SK-N-SH (cell line): ENCODE data around the gene SLC26A11. TPM values are rescaled to one million over a fixed set of nuclear protein-coding genes. Genes with fewer than 3 reads are reported as not detected.

Experiments used
- CTCF ChIA-PET: fragments of 300-600, 350-600 bp; formaldehyde crosslinking; extraction: SDS; loops from one replicate; lab custom pipeline; 2021; lab: Yijun Ruan, JAX
- POLR2A ChIA-PET: fragments of 350-600 bp; sonication (Branson Sonifier 250); formaldehyde crosslinking; extraction: SDS; loops from one replicate; lab custom pipeline; 2020; ENCODE audit warnings: antibody characterized with exemption, inconsistent platforms; lab: Yijun Ruan, JAX
- DNase-seq: peaks from one replicate; pipeline ENCODE4 v3.0.0; 2012
- H2AFZ ChIP-seq: fragments of 200-600 bp; sonication (generic); 2 replicates; pipeline ENCODE4 v1.8.1; 2016; ENCODE audit warnings: antibody characterized with exemption, mild to moderate bottlenecking, low read depth
- H3F3A ChIP-seq: fragments of 200-600 bp; sonication (generic); replicated peaks from 2 replicates; pipeline ENCODE3; 2016; ENCODE audit warnings: antibody characterized with exemption, mild to moderate bottlenecking; ENCODE audit not compliant: insufficient read depth
- H3K27ac ChIP-seq, 2 experiments: fragments of 200-500 bp in 1 of 2; fragments of 200-600 bp in 1 of 2; sonication (Bioruptor generic) in 1 of 2; sonication (generic), shearing (Covaris generic) in 1 of 2; 2 replicates each; pipeline versions ENCODE4 v1.5.1 to v1.6.1; 2014 to 2016; ENCODE audit warnings: low read depth in 2 of 2, inconsistent platforms in 1 of 2, low read length in 1 of 2, mild to moderate bottlenecking in 1 of 2, mixed read lengths in 1 of 2
- H3K27me3 ChIP-seq: fragments of 200-600 bp; sonication (generic), shearing (Covaris generic); 2 replicates; pipeline ENCODE4 v1.6.1; 2016; ENCODE audit warnings: mixed run types; ENCODE audit not compliant: insufficient read depth
- H3K36me3 ChIP-seq, 2 experiments: fragments of 200-500 bp in 1 of 2; fragments of 200-600 bp in 1 of 2; sonication (Bioruptor generic) in 1 of 2; sonication (generic) in 1 of 2; replicated peaks in 1 of 2; 2 replicates each; pipeline versions ENCODE3 to v1.5.1; 2014 to 2016; ENCODE audit warnings: low read length in 1 of 2, mild to moderate bottlenecking in 1 of 2; ENCODE audit not compliant: insufficient read depth in 2 of 2, control insufficient read depth in 1 of 2
- H3K4me1 ChIP-seq, 2 experiments: fragments of 200-500 bp in 1 of 2; fragments of 200-600 bp in 1 of 2; sonication (Bioruptor generic) in 1 of 2; sonication (generic), shearing (Covaris generic) in 1 of 2; 2 replicates each; pipeline versions ENCODE4 v1.5.1 to v1.6.1; 2014 to 2016; ENCODE audit warnings: low read depth in 1 of 2, low read length in 1 of 2, mixed run types in 1 of 2; ENCODE audit not compliant: insufficient read depth in 2 of 2, control insufficient read depth in 1 of 2
- H3K4me2 ChIP-seq: fragments of 200-600 bp; sonication (generic), shearing (Covaris generic); 2 replicates; pipeline ENCODE4 v1.6.1; 2017; ENCODE audit warnings: mixed run types
- H3K4me3 ChIP-seq, 2 experiments: fragments of 200-500 bp in 1 of 2; fragments of 200-600 bp in 1 of 2; sonication (Bioruptor generic) in 1 of 2; sonication (generic), shearing (Covaris generic) in 1 of 2; 2 replicates each; pipeline versions ENCODE4 v1.5.1 to v1.8.1; 2014 to 2016; ENCODE audit warnings: low read depth in 2 of 2, inconsistent platforms in 1 of 2, low read length in 1 of 2, mild to moderate bottlenecking in 1 of 2, mixed read lengths in 1 of 2, moderate library complexity in 1 of 2
- H3K79me2 ChIP-seq: fragments of 200-600 bp; sonication (generic); 2 replicates; pipeline ENCODE4 v1.8.1; 2017; ENCODE audit warnings: mild to moderate bottlenecking; ENCODE audit not compliant: insufficient read depth
- H3K9ac ChIP-seq: fragments of 200-600 bp; sonication (generic); 2 replicates; pipeline ENCODE4 v1.6.1; 2017; ENCODE audit warnings: mixed run types
- H3K9me2 ChIP-seq: fragments of 200-600 bp; sonication (generic); 2 replicates; pipeline ENCODE4 v1.6.1; 2017; ENCODE audit warnings: mixed run types
- H3K9me3 ChIP-seq: fragments of 200-600 bp; sonication (generic); 2 replicates; pipeline ENCODE4 v1.6.1; 2017; ENCODE audit warnings: mixed run types, mild to moderate bottlenecking, moderate library complexity
- H4K20me1 ChIP-seq: fragments of 200-600 bp; sonication (generic); 2 replicates; pipeline ENCODE4 v1.6.1; 2017; ENCODE audit warnings: mild to moderate bottlenecking, mixed run types; ENCODE audit not compliant: insufficient read depth
- CHD2 ChIP-seq: fragments of 150-350 bp; IDR thresholded peaks from 2 replicates; pipeline ENCODE4 v1.6.1; 2018; ENCODE audit warnings: low read length; ENCODE audit not compliant: partially characterized antibody
- EZH2phosphoT487 ChIP-seq: fragments of 200-600 bp; sonication (generic); IDR thresholded peaks from 2 replicates; pipeline ENCODE4 v1.6.1; 2017; ENCODE audit warnings: low read depth, mixed run types, mild to moderate bottlenecking, antibody characterized with exemption, moderate library complexity, borderline replicate concordance
- FOSL2 ChIP-seq: IDR thresholded peaks from 2 replicates; pipeline ENCODE4 v1.4.0; 2012; ENCODE audit warnings: low read depth, mild to moderate bottlenecking, moderate library complexity, borderline replicate concordance
- FOXM1 ChIP-seq: IDR thresholded peaks from 2 replicates; pipeline ENCODE4 v1.4.0; 2012; ENCODE audit warnings: low read depth, mild to moderate bottlenecking
- IRF3 ChIP-seq: fragments of 150-350 bp; IDR thresholded peaks from 2 replicates; pipeline ENCODE4 v1.6.1; 2016; ENCODE audit warnings: mild to moderate bottlenecking, low read depth, low read length
- MXI1 ChIP-seq: IDR thresholded peaks from 2 replicates; pipeline ENCODE4 v1.6.1; 2012; ENCODE audit warnings: mild to moderate bottlenecking, low read depth, low read length, improper control_type of control experiment
- NRF1 ChIP-seq: IDR thresholded peaks from 2 replicates; pipeline ENCODE4 v1.6.1; 2012; ENCODE audit warnings: low read depth, mild to moderate bottlenecking, low read length
- POLR2AphosphoS5 ChIP-seq: IDR thresholded peaks from 2 replicates; pipeline ENCODE4 v1.6.1; 2012; ENCODE audit warnings: low read depth, low read length
- REST ChIP-seq: IDR thresholded peaks from 2 replicates; pipeline ENCODE4 v1.6.1; 2012; ENCODE audit warnings: mild to moderate bottlenecking, low read depth, low read length, moderate library complexity
- RFX5 ChIP-seq: IDR thresholded peaks from 2 replicates; pipeline ENCODE4 v1.6.1; 2012; ENCODE audit warnings: mild to moderate bottlenecking, improper control_type of control experiment, low read length
- RXRA ChIP-seq: IDR thresholded peaks from 2 replicates; pipeline ENCODE4 v1.4.0; 2012; ENCODE audit warnings: low read depth, mild to moderate bottlenecking, borderline replicate concordance
- SIN3A ChIP-seq: IDR thresholded peaks from 2 replicates; pipeline ENCODE4 v1.6.1; 2012; ENCODE audit warnings: low read depth, mild to moderate bottlenecking, low read length, moderate library complexity, borderline replicate concordance
- SMC3 ChIP-seq: IDR thresholded peaks from 2 replicates; pipeline ENCODE4 v1.6.1; 2012; ENCODE audit warnings: low read depth, low read length, improper control_type of control experiment
- TAF1 ChIP-seq: IDR thresholded peaks from 2 replicates; pipeline ENCODE4 v1.6.1; 2012; ENCODE audit warnings: low read depth, mild to moderate bottlenecking, low read length, moderate library complexity, borderline replicate concordance
- TCF12 ChIP-seq: IDR thresholded peaks from 2 replicates; pipeline ENCODE4 v1.4.0; 2012
- YY1 ChIP-seq: IDR thresholded peaks from 2 replicates; pipeline ENCODE4 v1.4.0; 2012; ENCODE audit warnings: low read depth, mild to moderate bottlenecking
- WGBS: methylation state at CpG from one replicate; pipeline ENCODE4 v1.1.6; 2017; ENCODE audit warnings: low lambda C conversion rate; 5-methylcytosine and 5-hydroxymethylcytosine counted together
- polyA plus RNA-seq, 3 experiments: library from polyadenylated mRNA; depleted of rRNA; stranded (reverse); fragments of >200 nt; gene quantifications; 2 replicates each; pipeline ENCODE4 v1.2.3, GENCODE V29; 2012

Gene SLC26A11
- polyA plus RNA-seq, 1 of the 3 experiments (the other 2 are of a cell fraction) = 35.9 TPM

GRCh38 chr17:80222376-80223141 lies 2.3 kb downstream of the SLC26A11 start:
- Histone ChIP-seq H3K79me2 (peaks cover 39% of the 10 kb centered on the region; the same call in 1 of the 2 replicates), H3K9me3 (no peaks in the 10 kb centered on the region), H3K9ac (no peak overlapping the region), H3K4me3 (no peak overlapping the region), H2AFZ (no peak overlapping the region), H3K27me3 (no peaks in the 10 kb centered on the region)
- no peak for DNase-seq
- WGBS = 94% methylated on average over 15 of the region's 18 CpGs
- CTCF ChIA-PET = interaction anchor here (1.1 to 1.8 kb wide), 2 partner anchors 42 to 140 kb away, joined by 3 read pairs; no protein-coding TSS in a partner anchor
- no peak for TF ChIP-seq SIN3A
- no peak for TF ChIP-seq EZH2phosphoT487
- TF ChIP-seq CHD2 = no peak
- no peak for TF ChIP-seq RFX5
- TF ChIP-seq SMC3 = no peak
- TF ChIP-seq POLR2AphosphoS5 = no peak
- no peak for TF ChIP-seq FOSL2
- no peak for TF ChIP-seq RXRA
- TF ChIP-seq NRF1 = no peak
- no peak for TF ChIP-seq FOXM1
- no peak for TF ChIP-seq REST
- TF ChIP-seq MXI1 = no peak
- TF ChIP-seq IRF3 = no peak
- TF ChIP-seq TAF1 = no peak
- no peak for TF ChIP-seq YY1
- TF ChIP-seq TCF12 = no peak
- TF ChIP-seq, all 33 proteins: peak for 0
- H3F3A ChIP-seq = peaks cover 9% of the 10 kb centered on the region
- no peaks in the 10 kb centered on the region for H3K9me2 ChIP-seq
- POLR2A ChIA-PET = no interaction called here
- peaks cover 2 to 5% of the 10 kb centered on the region in 2 experiments for H3K36me3 ChIP-seq
- H3K4me1 ChIP-seq = peaks cover 4 to 24% of the 10 kb centered on the region in 2 experiments; a peak in 1 of 4 replicates
- H3K27ac ChIP-seq = no peak overlapping the region
- H3K4me2 ChIP-seq = no peak overlapping the region
- H4K20me1 ChIP-seq = peaks cover 12% of the 10 kb centered on the region
